ENCODE data around the gene ZNF652.

ZNF652 gene

DNA sequence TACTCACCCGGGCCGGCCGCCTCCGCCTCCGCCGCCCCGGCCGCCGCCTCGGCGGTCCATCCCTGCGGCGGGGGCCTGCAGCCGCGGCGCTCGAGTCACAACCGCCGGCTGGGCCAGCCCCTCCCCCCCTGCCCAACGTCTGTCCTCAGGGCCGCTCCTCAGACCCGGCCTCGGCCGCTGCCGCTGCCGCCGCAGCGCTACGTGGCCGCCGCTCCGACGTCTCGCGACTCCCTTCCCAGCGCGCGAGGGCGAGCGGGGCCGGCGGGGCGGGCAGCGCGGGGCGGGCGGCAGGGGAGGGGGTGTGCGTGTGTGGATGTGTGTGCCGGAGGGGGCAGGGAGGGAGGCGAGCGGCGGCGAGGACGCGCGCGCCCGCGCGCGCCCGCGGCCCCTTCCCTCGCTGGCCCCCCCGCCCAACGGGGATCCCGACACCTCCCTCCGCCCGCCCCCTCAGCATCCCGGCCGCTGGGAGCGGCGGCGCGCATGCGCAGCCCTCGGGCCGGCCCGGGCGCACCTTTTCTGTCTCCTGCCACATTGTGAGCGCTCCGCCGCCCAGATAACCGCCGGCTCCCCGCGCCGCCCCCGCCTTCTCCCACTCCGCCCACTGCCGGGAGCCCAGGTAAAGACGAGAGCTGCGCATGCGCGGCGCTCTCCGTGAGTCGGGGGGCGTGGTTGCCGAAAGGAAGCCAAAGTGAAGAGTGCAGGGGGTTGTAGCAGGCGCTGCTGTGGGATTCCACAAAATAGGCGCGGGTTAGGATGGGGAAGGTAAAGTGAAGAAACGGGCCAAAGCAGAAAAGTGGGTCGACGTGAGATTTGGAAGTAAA, at the start of gene ZNF652:
Gene ZNF652 (minus strand): TSS at position 349 of the 821 bp plus-strand sequence. CDS start 44,525 bp downstream, outside the sequence.
- no peak for TF ChIP-seq GATA3 (IDR thresholded peaks at IDR 0.05; ENCODE audit: low read depth, low read length)
- TF ChIP-seq GATA2 (IDR thresholded peaks at IDR 0.05; ENCODE audit: low read depth, low read length) = no peak

DNA sequence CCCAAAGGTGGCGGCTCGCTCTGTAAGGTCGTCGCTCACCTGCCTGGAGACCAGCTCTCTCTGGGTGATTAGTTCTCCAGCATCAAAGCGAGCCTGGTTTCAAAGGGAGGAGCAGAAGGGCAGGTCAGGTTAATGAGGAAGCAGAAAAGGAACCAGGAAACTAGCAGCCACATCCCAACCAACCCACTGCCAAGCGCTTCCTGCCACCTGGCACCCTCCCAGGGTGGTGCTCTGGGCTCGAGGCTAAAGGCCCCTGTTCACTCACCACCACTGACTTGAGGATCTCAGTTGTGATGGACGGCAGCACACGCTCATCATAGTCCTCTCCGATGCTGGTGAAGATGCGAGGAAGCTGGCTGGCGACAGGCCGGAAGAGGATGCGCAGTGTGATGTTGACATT, 47.0 kb upstream of the ZNF652 start:
- TF ChIP-seq GATA3 (IDR thresholded peaks at IDR 0.05; ENCODE audit: low read depth, low read length) (no peak), GATA2 (IDR thresholded peaks at IDR 0.05; ENCODE audit: low read depth, low read length) (no peak)

DNA sequence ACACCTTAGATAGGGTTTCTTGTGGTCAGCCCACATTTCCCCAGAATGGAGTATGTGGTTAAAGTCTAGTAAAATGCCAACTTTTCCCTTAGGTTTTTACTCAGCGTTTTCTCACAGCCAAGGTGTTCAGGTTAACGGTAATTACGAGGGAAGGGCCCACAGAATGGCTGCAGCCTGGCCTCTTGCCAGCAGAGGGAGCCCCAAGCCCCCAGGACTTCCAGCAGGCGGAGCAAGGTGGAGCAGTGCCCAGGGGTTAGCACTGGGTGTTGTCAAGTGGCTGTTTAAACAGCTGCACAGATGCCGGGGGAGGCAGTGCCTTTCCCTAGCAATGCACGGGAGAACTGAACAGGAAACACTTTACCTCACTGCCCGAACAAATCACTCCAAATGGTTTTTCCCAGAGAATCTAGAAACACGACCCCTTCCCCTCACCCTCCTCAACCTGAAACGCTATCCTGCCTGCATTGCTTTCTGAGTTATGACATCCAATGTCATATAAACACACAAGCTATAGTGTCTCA, 46.0 kb upstream of the ZNF652 start:
- TF ChIP-seq GATA3 (IDR thresholded peaks at IDR 0.05; ENCODE audit: low read depth, low read length) (no peak), GATA2 (IDR thresholded peaks at IDR 0.05; ENCODE audit: low read depth, low read length) (no peak)

DNA sequence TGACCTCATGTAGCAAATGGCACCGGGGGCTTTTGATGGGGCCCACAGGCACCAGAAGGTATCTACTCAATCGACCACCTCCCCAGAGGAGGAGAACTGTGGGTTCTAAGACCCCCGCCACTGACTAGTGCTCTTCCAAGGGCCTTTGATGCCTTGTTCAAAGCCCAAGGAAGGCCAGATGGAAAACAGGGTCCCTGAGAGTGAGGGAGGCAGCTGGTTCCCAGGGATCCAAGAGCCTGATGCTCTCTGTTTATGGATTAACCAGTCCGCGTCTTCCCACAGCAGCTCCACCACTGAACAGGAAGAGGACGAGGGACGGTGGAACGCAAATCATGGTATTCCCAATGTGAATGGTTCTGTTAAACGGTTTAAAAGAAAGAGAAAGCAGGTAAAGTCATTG, 45.0 kb upstream of the ZNF652 start:
- no peak for TF ChIP-seq GATA3 (IDR thresholded peaks at IDR 0.05; ENCODE audit: low read depth, low read length)
- no peak for TF ChIP-seq GATA2 (IDR thresholded peaks at IDR 0.05; ENCODE audit: low read depth, low read length)

DNA sequence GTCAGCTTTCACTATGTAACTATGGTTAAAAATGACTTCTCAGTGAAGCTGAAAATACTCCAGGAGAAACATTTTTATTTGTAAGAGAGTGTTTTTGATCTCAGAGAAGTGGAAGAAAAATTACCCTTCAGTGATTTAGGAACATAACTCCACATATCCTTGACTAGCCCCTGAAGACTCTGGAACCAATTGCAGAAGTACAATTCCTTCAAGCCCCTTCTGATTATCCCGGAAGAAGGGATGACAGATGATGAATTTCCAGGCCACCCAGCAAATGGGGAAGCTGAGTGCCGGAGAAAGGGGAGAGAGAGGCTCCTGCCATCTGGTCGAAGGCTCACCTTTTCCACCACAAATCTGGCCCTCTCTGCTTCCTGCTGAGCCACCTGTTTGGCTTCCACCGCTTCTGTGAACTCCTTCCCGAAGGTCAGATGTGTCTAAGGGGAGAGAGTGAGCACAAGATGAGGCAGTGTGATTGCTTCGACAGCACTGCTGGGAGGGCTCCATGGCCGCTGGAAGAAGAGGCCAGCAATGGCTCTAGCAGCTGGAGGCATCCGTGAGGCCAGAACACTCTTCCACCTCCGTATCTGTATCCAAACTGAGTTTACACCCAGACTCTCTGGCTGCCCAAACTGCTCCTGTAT, 44.5 kb upstream of the ZNF652 start:
- TF ChIP-seq GATA3 (IDR thresholded peaks at IDR 0.05; ENCODE audit: low read depth, low read length) (no peak), GATA2 (IDR thresholded peaks at IDR 0.05; ENCODE audit: low read depth, low read length) (no peak)

DNA sequence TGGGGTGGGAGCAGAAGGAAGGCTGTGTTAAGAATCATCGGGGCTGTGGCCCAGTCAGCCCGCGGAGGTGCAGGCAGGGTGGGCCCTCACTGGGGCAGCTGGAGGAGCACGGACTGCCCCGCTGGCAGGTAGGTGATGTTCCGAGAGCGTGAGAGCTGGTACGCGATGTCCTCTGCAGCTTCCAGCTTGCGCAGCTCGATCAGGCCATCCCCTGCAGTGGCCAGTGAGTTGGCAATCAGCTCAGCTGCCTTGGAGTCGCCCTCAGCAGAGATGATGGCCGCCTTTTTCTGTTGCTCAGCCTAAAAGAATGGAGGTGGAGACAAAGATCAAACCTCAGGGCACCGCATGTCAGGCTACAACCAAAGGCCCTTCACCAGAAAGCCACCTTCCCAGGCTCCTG, 42.9 kb upstream of the ZNF652 start:
- TF ChIP-seq GATA2 (IDR thresholded peaks at IDR 0.05; ENCODE audit: low read depth, low read length) = no peak
- no peak for TF ChIP-seq GATA3 (IDR thresholded peaks at IDR 0.05; ENCODE audit: low read depth, low read length)

DNA sequence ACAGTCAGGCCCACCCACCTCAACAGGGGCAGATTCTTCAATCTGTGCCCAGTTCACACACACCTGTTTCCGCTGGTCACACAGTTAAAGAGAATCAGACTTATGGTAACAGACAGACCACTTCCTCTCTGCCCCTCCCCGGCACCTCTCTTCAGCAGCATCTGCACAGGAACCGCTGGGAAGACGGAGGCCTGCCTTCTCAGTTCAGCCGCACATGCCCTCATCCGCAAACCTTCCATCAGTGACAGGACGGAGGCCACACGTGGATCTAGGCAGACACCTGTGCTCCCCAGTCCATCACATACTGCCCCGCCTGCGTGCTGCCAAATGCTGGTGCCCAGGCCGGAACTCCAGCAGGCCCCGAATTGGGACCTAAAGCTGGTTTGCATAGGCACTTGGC, 42.3 kb upstream of the ZNF652 start:
- no peak for TF ChIP-seq GATA2 (IDR thresholded peaks at IDR 0.05; ENCODE audit: low read depth, low read length)
- no peak for TF ChIP-seq GATA3 (IDR thresholded peaks at IDR 0.05; ENCODE audit: low read depth, low read length)

DNA sequence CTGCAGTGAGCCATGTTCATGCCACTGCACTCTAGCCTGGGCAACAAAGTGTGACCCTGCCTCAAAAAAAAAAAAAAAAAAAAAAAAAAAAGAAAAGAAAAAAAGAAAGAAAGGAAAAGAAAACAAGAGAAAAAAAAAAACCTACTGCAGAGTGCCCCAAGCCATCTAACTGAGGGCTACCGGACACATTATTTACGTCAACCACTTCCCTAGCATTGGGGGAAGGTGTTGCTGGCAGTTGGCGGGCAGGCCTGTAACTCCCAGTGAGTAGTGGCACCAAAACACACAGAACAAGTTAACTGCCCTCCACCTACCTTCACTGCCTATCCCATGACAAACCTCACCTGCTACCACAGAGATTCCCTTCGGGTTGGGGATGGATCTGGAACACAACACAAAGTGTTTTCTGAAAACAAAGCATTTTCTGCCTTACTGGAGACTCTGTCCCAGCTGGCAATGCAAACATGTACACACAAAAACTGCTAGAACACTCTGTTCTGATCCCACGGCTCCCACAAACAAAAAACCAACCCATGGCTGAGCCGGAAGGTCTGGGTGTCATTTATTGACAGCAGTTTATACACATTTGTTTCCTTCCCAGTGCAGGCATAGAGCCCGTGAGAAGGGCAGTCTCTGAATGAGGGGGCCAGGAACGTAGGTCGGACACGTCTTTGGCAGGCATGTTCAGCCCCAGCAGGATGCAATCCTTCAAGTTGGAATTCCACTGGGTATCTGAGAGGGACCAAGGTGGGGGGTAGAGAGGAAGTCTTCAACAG, 41.7 kb upstream of the ZNF652 start:
- TF ChIP-seq GATA2 (IDR thresholded peaks at IDR 0.05; ENCODE audit: low read depth, low read length) (no peak), GATA3 (IDR thresholded peaks at IDR 0.05; ENCODE audit: low read depth, low read length) (no peak)

DNA sequence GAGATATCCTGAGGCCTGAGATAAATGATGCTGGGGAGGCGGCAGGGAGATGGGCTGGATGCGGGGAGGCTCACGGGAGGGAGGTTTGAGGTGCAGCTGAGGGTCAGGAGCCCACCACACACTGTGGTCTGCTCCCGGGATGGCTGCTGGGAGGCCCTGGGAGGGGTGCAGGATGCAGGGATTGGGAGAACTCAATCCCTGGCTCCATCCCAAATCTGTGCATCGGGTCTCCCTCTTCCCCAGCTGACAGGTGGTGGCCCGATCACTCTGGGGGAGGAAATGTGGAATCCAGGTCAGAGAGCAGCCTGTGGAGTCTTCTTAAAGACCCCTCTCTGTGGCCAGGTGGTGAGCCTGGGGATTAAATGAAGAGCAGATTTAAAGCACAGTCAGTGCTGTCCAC, 40.7 kb upstream of the ZNF652 start:
- TF ChIP-seq GATA2 (IDR thresholded peaks at IDR 0.05; ENCODE audit: low read depth, low read length) (no peak), GATA3 (IDR thresholded peaks at IDR 0.05; ENCODE audit: low read depth, low read length) (no peak)

DNA sequence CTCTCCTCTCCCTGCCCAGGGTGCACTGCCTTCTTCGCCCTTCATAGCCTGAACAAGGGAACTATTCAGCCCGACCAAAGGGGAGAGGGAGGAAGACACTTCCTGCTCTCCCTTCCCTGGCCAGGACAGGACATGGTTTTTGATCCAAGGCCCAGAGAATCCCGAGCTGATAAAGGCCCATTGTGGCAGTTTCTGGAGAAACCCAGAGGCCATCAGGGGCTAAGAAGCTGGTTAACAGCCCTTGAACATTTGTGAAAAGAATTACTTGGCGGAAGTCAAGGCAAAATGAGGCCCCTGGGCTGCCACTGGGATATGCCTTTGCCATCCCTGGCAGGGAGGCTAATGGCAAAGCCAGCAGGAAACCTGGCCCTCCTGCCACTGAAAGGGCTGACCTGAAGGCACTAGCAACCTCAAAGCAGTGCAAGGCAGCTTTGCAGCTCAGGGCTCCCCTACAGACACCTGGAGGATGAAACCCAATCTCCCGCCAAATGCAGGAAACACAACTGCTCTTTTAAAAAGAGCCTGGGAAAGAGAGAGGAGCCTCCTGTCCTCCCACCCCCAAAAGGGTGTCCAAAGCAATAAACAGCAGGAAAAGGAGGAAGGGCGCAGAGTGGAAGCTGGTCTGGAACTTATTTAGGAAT, 40.0 kb upstream of the ZNF652 start:
- TF ChIP-seq GATA2 (IDR thresholded peaks at IDR 0.05; ENCODE audit: low read depth, low read length) (no peak), GATA3 (IDR thresholded peaks at IDR 0.05; ENCODE audit: low read depth, low read length) (no peak)

DNA sequence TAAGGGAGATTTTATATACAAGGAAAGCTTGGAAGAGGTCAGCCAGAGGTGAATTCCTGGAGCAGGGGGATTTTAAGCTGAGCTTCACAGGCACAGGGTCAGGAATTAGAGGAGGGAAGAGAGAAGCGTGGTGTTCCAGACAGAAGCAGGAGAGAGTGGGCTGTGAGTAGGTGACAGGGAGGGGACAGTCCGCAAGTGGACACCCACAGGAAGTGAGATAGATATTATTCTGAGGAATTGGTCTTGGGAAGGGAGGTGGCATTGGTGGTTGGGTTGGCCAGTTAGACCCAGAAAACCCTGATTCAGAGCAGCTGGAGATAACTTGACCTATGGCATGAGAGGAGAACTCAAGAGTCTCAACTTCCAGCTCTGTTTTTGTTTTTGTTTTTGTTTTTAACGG, 37.9 kb upstream of the ZNF652 start:
- no peak for TF ChIP-seq GATA2 (IDR thresholded peaks at IDR 0.05; ENCODE audit: low read depth, low read length)
- TF ChIP-seq GATA3 (IDR thresholded peaks at IDR 0.05; ENCODE audit: low read depth, low read length) = no peak

DNA sequence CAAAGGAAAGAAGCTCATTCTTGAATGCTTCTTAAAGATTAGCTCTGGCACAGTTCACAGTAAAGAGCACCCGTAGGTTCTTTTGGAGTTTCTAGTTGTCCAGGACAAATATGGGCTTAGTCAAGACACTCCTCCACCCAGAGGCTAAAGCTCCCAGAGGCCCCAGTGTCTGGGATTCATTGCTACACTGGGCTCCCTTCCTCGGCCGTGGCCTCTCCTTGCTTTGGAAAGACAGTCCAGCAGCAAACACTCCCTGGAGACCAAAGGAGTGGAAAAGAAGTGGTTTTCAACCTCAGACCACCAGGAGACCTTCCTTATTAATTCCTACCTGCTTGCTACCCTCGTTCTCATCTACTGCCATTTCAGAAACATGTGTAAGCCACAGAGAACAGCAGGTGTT, 35.5 kb upstream of the ZNF652 start:
- TF ChIP-seq GATA2 (IDR thresholded peaks at IDR 0.05; ENCODE audit: low read depth, low read length) (no peak), GATA3 (IDR thresholded peaks at IDR 0.05; ENCODE audit: low read depth, low read length) (no peak)

DNA sequence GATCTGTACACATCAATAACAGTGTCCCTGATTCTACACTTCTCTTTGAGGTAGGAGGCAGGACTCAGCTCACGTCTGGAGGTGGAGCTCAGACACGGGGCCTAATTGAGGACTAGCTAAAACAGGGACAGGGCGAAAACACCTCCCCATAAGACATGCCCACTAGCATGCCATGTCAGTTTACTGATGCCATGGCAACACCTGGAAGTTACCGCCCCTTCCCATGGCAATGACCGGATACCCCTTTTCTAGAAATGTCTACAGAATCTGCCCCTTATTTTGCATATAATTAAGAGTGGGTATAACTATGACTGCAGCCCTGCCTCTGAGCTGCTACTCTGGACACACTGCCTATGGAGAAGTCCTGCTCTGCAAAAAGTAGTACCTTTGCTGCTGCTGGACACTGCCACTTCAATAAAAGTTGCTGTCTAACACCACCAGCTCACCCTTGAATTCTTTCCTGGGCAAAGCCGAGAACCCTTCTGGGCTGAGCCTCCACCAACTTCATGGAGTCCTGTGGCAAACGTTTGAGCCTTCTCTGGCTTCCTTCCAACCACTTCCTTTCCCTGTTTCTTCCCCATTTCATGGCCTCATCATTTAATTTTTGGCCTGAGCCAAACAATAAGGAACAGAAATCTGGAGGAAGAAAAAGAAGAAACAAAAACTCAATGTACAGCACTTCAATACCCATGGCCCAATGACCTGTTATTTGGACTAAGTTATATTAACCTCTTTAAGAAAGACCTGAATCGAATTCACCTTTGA, 31.6 kb upstream of the ZNF652 start:
- no peak for TF ChIP-seq GATA2 (IDR thresholded peaks at IDR 0.05; ENCODE audit: low read depth, low read length)
- TF ChIP-seq GATA3 (IDR thresholded peaks at IDR 0.05; ENCODE audit: low read depth, low read length) = no peak
